ENCODE measurements around the gene AHNAK.
"Not testable (repeated sequence)": the region's sequence is repeated elsewhere in the genome, so short reads cannot be mapped to it uniquely, and the experiment has no call there.

Gene AHNAK

GRCh38 chr11:62450543-62451240 is 95.9 kb downstream of the AHNAK start:
- peaks cover 10% of the 10 kb centered on the region for H3K4me1 ChIP-seq (ENCODE audit: control insufficient read depth, insufficient read depth, low read length)
- H3K36me3 ChIP-seq (ENCODE audit: control insufficient read depth, insufficient read depth, low read length), result no peaks in the 10 kb centered on the region
- H3K9ac ChIP-seq (ENCODE audit: low read length), result no peak overlapping the region
- no peaks in the 10 kb centered on the region for H3K9me3 ChIP-seq (ENCODE audit: control insufficient read depth, low read length)
- H3K4me3 ChIP-seq (ENCODE audit: low read length), result no peak overlapping the region
- H3K27me3 ChIP-seq (ENCODE audit: control insufficient read depth, insufficient read depth, low read length), result no peaks in the 10 kb centered on the region

GRCh38 chr11:62449912-62450311 is 96.7 kb downstream of the AHNAK start:
- H3K4me3 ChIP-seq (ENCODE audit: low read length); H3K27me3 ChIP-seq (ENCODE audit: control insufficient read depth, insufficient read depth, low read length); H3K36me3 ChIP-seq (ENCODE audit: control insufficient read depth, insufficient read depth, low read length); H3K9me3 ChIP-seq (ENCODE audit: control insufficient read depth, low read length); H3K9ac ChIP-seq (ENCODE audit: low read length): not testable (repeated sequence)
- H3K4me1 ChIP-seq (ENCODE audit: control insufficient read depth, insufficient read depth, low read length), result peaks cover 18% of the 10 kb centered on the region

DNA sequence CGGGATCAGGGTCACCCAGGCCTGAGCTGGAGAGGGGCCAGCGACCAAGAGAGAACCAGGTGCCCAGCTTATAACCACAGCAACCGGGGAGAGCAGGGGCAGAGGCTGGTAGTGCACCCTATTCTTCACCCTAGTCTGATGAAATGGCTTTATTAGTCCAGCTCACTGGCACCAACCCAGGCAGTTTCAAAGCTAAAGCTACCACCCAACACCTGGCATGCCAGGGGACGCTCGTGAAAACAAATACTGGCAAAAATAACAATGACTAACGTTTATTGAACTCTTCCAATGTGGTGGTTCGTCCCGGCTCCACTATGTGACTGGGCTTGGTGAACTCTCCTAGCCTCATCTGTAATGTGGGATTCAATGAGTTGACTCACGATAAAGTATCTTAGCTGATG is 97.2 kb downstream of the AHNAK start:
- no peaks in the 10 kb centered on the region for H3K36me3 ChIP-seq (ENCODE audit: control insufficient read depth, insufficient read depth, low read length)

GRCh38 chr11:62446091-62446490 is 100.5 kb downstream of the AHNAK start:
- Histone ChIP-seq H3K4me1 (ENCODE audit: control insufficient read depth, insufficient read depth, low read length) (peaks cover 30% of the 10 kb centered on the region), H3K9me3 (ENCODE audit: control insufficient read depth, low read length) (no peaks in the 10 kb centered on the region), H3K9ac (ENCODE audit: low read length) (no peak overlapping the region), H3K36me3 (ENCODE audit: control insufficient read depth, insufficient read depth, low read length) (no peaks in the 10 kb centered on the region), H3K4me3 (ENCODE audit: low read length) (no peak overlapping the region), H3K27me3 (ENCODE audit: control insufficient read depth, insufficient read depth, low read length) (no peaks in the 10 kb centered on the region)

More for the DNA sequence above, 97.2 kb downstream of the AHNAK start:
- no peak overlapping the region for H3K9ac ChIP-seq (ENCODE audit: low read length)
- H3K4me3 ChIP-seq (ENCODE audit: low read length), result no peak overlapping the region
- no peaks in the 10 kb centered on the region for H3K27me3 ChIP-seq (ENCODE audit: control insufficient read depth, insufficient read depth, low read length)
- peaks cover 23% of the 10 kb centered on the region for H3K4me1 ChIP-seq (ENCODE audit: control insufficient read depth, insufficient read depth, low read length)
- H3K9me3 ChIP-seq (ENCODE audit: control insufficient read depth, low read length), result no peaks in the 10 kb centered on the region

GRCh38 chr11:62445314-62445740 is 101.3 kb downstream of the AHNAK start:
- no peak overlapping the region for H3K9ac ChIP-seq (ENCODE audit: low read length)
- peaks cover 35% of the 10 kb centered on the region for H3K4me1 ChIP-seq (ENCODE audit: control insufficient read depth, insufficient read depth, low read length)
- H3K27me3 ChIP-seq (ENCODE audit: control insufficient read depth, insufficient read depth, low read length), result no peaks in the 10 kb centered on the region
- H3K9me3 ChIP-seq (ENCODE audit: control insufficient read depth, low read length), result no peaks in the 10 kb centered on the region
- H3K36me3 ChIP-seq (ENCODE audit: control insufficient read depth, insufficient read depth, low read length), result no peaks in the 10 kb centered on the region
- H3K4me3 ChIP-seq (ENCODE audit: low read length), result no peak overlapping the region

DNA sequence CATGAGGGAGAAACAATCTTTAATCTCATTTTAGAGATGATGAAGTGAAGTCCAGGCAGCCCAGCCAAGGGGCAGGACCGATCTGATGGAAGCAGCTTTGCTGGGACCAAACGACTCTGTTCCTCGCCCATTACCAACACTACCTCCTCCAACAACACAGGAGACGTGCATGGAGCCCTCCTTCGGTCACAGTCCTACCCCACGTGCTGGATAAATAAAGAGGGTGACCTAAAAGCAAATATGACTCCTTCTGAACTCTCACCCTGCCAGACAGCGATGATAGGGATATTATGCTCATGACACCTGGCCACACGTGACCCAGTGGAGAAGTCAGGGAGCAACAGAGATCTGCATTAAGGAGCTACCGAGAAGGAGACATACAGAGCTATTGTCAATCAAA is 101.8 kb downstream of the AHNAK start:
- Histone ChIP-seq H3K9me3 (ENCODE audit: control insufficient read depth, low read length) (no peaks in the 10 kb centered on the region), H3K27me3 (ENCODE audit: control insufficient read depth, insufficient read depth, low read length) (no peaks in the 10 kb centered on the region), H3K36me3 (ENCODE audit: control insufficient read depth, insufficient read depth, low read length) (no peaks in the 10 kb centered on the region), H3K4me1 (ENCODE audit: control insufficient read depth, insufficient read depth, low read length) (peaks cover 39% of the 10 kb centered on the region), H3K4me3 (ENCODE audit: low read length) (peak overlapping the region; percentile 40), H3K9ac (ENCODE audit: low read length) (peak overlapping the region; percentile 62)

DNA sequence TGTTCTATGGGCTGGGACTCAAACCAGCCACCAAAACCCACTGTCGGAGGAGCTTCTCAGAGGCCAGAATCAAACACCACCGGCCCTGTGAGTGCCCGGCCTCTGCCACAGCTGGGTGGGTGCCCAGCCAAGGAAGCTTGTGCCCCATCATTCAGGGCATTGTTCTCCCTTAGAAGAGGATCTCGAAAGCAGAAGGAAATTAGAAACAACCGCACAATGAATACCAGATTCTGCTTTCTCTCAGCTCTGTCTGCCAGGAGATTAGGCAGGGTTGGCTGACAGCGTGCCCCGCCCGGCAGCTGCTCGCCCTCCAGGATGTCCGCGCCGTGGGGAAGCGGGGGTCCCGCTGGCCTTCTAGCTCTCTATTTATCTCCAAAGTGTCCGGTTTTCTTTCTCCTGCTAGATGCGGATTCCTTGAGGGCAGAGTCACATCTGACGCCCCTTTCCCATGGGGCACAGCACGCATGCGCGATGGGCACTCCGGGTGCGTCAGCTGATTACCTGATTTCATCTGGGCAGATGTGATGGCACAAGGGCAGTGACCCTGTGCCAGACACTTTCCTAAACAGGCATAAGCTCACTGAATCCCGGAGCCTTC is 102.3 kb downstream of the AHNAK start:
- Histone ChIP-seq H3K9me3 (ENCODE audit: control insufficient read depth, low read length) (no peaks in the 10 kb centered on the region), H3K4me1 (ENCODE audit: control insufficient read depth, insufficient read depth, low read length) (peaks cover 40% of the 10 kb centered on the region), H3K9ac (ENCODE audit: low read length) (peak overlapping the region; percentile 62), H3K36me3 (ENCODE audit: control insufficient read depth, insufficient read depth, low read length) (no peaks in the 10 kb centered on the region), H3K27me3 (ENCODE audit: control insufficient read depth, insufficient read depth, low read length) (no peaks in the 10 kb centered on the region), H3K4me3 (ENCODE audit: low read length) (peak overlapping the region; percentile 40)

DNA sequence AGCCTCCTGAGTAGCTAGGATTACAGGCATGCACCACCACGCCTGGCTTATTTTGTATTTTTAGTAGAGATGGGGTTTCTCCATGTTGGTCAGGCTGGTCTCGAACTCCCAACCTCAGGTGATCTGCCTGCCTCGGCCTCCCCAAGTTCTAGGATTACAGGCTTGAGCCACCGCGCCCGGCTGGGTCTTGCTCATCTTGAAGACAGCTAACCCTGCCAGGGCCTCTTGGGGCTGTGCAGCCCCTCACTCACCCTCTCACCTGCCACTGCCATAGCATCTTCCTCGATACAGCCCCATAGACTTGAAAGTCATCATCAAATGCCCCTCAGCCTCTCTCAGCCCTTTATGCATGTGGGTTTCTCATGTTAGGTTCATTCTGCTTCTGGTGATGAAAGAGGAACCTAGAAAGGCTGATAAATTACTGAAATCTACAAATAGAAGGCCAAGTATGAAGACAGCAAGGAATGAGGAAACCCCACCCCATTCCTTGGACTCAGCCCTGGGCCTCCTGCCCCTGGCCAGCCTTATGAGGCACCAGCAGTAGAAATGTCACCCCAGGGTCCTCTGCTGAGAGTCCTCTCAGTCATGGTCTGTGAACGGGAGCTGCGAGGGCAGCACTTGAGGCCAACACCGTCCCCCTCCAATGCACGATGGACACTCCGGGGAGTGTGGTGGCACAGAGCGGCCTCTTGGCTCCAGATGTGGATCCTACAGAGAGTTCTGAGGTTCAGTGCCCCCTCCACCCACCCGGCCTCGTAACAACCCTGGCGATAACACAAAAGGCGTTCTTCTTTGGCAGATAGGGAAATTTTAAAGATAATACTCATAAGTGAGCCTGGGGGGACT is 103.0 kb downstream of the AHNAK start:
- Histone ChIP-seq H3K4me3 (ENCODE audit: low read length) (no peak overlapping the region), H3K9ac (ENCODE audit: low read length) (peak overlapping the region; percentile 62), H3K36me3 (ENCODE audit: control insufficient read depth, insufficient read depth, low read length) (no peaks in the 10 kb centered on the region), H3K9me3 (ENCODE audit: control insufficient read depth, low read length) (no peaks in the 10 kb centered on the region), H3K4me1 (ENCODE audit: control insufficient read depth, insufficient read depth, low read length) (peaks cover 40% of the 10 kb centered on the region), H3K27me3 (ENCODE audit: control insufficient read depth, insufficient read depth, low read length) (no peaks in the 10 kb centered on the region)

DNA sequence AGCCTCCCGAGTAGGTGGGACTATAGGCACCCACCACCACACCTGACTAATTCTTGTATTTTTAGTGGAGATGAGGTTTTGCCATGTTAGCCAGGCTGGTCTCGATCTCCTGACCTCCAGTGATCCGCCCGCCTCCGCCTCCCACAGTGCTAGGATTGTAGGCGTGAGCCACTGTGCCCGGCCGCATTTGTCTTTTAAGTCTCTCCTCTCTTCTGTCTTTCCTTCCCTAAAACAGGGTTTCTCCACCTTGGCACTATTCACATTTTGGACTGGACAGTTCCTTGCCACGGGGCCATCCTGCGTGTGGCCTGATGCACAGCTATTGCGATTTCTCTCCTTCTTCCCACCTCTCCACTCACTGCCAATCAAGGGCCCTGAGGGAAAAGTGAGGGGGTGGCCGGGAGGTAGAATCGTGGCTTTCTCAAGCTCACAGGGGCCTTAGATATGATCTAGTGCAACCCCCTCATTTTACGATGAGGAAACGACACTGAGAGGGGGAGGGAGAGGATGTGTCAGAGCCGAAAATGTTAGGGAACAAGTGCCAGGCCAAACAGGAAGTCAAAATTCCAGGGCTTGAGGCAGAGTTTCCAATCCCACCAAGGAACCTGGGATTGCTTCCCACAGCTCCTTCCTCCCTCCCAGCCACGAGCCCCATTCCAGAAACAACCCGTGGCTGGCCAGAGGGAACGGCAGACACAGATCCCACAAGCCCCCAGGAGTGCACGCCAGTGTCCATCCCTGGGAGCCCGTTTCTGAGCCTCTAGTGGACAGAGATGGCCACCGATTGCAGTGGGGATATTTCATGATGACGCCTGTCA is 106.6 kb downstream of the AHNAK start:
- Histone ChIP-seq H3K27me3 (ENCODE audit: control insufficient read depth, insufficient read depth, low read length) (no peaks in the 10 kb centered on the region), H3K4me3 (ENCODE audit: low read length) (no peak overlapping the region), H3K9me3 (ENCODE audit: control insufficient read depth, low read length) (no peaks in the 10 kb centered on the region), H3K36me3 (ENCODE audit: control insufficient read depth, insufficient read depth, low read length) (no peaks in the 10 kb centered on the region), H3K9ac (ENCODE audit: low read length) (no peak overlapping the region), H3K4me1 (ENCODE audit: control insufficient read depth, insufficient read depth, low read length) (peaks cover 23% of the 10 kb centered on the region)

DNA sequence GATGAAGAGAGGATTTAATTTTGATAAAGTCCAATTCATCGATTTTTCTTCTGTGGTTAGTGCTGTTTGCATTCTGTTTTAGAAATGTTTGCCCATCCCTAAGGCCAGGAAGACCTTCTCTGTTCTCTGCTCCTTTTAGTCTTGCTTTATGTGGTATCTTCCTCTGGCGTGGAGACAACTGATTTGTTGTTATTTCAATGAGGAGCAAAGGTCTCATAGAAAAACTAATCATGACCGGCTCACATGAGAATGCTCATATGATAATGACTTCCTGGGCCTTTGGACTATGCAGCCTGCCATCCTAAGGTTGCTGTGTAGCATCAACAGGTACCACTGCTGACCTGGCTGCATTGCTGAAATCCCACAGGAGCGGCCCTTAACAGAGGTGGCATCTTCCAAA is 108.0 kb downstream of the AHNAK start:
- Histone ChIP-seq H3K9ac (ENCODE audit: low read length) (no peak overlapping the region), H3K4me1 (ENCODE audit: control insufficient read depth, insufficient read depth, low read length) (peaks cover 18% of the 10 kb centered on the region), H3K9me3 (ENCODE audit: control insufficient read depth, low read length) (no peaks in the 10 kb centered on the region), H3K27me3 (ENCODE audit: control insufficient read depth, insufficient read depth, low read length) (no peaks in the 10 kb centered on the region), H3K36me3 (ENCODE audit: control insufficient read depth, insufficient read depth, low read length) (no peaks in the 10 kb centered on the region), H3K4me3 (ENCODE audit: low read length) (no peak overlapping the region)

GRCh38 chr11:62437616-62438015 is 109.0 kb downstream of the AHNAK start:
- H3K4me1 ChIP-seq (ENCODE audit: control insufficient read depth, insufficient read depth, low read length), result peaks cover 28% of the 10 kb centered on the region
- no peaks in the 10 kb centered on the region for H3K36me3 ChIP-seq (ENCODE audit: control insufficient read depth, insufficient read depth, low read length)
- no peaks in the 10 kb centered on the region for H3K27me3 ChIP-seq (ENCODE audit: control insufficient read depth, insufficient read depth, low read length)
- no peak overlapping the region for H3K4me3 ChIP-seq (ENCODE audit: low read length)
- H3K9ac ChIP-seq (ENCODE audit: low read length), result no peak overlapping the region
- H3K9me3 ChIP-seq (ENCODE audit: control insufficient read depth, low read length), result no peaks in the 10 kb centered on the region

Data from mucosa of stomach (tissue), 1 donor.